NCI-H460 (cell line): ENCODE measurements around the gene COQ8B. TPM values are rescaled to one million over a fixed set of nuclear protein-coding genes. Genes with fewer than 3 reads are reported as not detected.

ENCODE experiments used
- DNase-seq: peaks from one replicate; pipeline ENCODE4 v3.0.0-alpha.2; 2016; ENCODE audit warnings: low read depth; ENCODE audit errors: extremely low read depth
- total RNA-seq: library from RNA; depleted of rRNA; stranded (reverse); fragments of >200 nt; shearing (Covaris generic); gene quantifications from 2 replicates; pipeline ENCODE4 v1.2.3, GENCODE V29; 2014

Gene COQ8B
- total RNA-seq, 1 experiment from 2014 or later, result 30.7 TPM

GRCh38 chr19:40718774-40719391 lies 2.2 kb upstream of the COQ8B start:
- DNase-seq, result no peak

- no peak for DNase-seq
These were observed 1.4 kb upstream of the COQ8B start for GRCh38 chr19:40717880-40718773.

GRCh38 chr19:40717325-40717879 lies 716 bp upstream of the COQ8B start:
- DNase-seq, result no peak

GRCh38 chr19:40716031-40716481 lies 630 bp downstream of the COQ8B start:
- no peak for DNase-seq

GRCh38 chr19:40714441-40715299 lies 2.0 kb downstream of the COQ8B start:
- peak; percentile 85 for DNase-seq

GRCh38 chr19:40713939-40714338 lies 2.7 kb downstream of the COQ8B start:
- no peak for DNase-seq

- DNase-seq, result no peak
These were observed 6.9 kb downstream of the COQ8B start for GRCh38 chr19:40709817-40710216.

GRCh38 chr19:40707615-40708014 lies 9.1 kb downstream of the COQ8B start:
- DNase-seq, result no peak

- no peak for DNase-seq
These were observed 10.6 kb downstream of the COQ8B start for GRCh38 chr19:40705950-40706619.

- no peak for DNase-seq
These were observed 11.4 kb downstream of the COQ8B start for GRCh38 chr19:40705362-40705651.

- DNase-seq, result no peak
These were observed 12.0 kb downstream of the COQ8B start for GRCh38 chr19:40704491-40705361.

- DNase-seq, result no peak
These were observed 13.5 kb downstream of the COQ8B start for GRCh38 chr19:40703029-40703755.

GRCh38 chr19:40702337-40703012 lies 14.2 kb downstream of the COQ8B start:
- DNase-seq, result no peak

- no peak for DNase-seq
These were observed 14.9 kb downstream of the COQ8B start for GRCh38 chr19:40701758-40702157.

- no peak for DNase-seq
These were observed 16.6 kb downstream of the COQ8B start for GRCh38 chr19:40700083-40700482.

- no peak for DNase-seq
These were observed 19.7 kb downstream of the COQ8B start for GRCh38 chr19:40697007-40697406.

GRCh38 chr19:40695881-40696280 lies 20.8 kb downstream of the COQ8B start:
- no peak for DNase-seq

GRCh38 chr19:40693896-40694295 lies 22.8 kb downstream of the COQ8B start:
- no peak for DNase-seq
